Stimulated activated CD8-positive, alpha-beta memory T cell treated with anti-CD3 and anti-CD28 coated beads, Interleukin-12 subunit alpha, Interleukin-12 subunit beta, amount 100 ng/mL, for 24 hours (primary cell): ENCODE measurements around the gene NETO2.
"Not testable (repeated sequence)": the region's sequence is repeated elsewhere in the genome, so short reads cannot be mapped to it uniquely, and the experiment has no call there.

Experiments used
- DNase-seq: peaks from one replicate; pipeline ENCODE4 v3.0.0-alpha.2; 2020; ENCODE audit errors: extremely low read depth

The NETO2 gene

GRCh38 chr16:47136099-47136842, 7.5 kb downstream of the NETO2 start:
- DNase-seq: no peak

GRCh38 chr16:47134550-47134949, 9.2 kb downstream of the NETO2 start:
- DNase-seq: no peak

DNA sequence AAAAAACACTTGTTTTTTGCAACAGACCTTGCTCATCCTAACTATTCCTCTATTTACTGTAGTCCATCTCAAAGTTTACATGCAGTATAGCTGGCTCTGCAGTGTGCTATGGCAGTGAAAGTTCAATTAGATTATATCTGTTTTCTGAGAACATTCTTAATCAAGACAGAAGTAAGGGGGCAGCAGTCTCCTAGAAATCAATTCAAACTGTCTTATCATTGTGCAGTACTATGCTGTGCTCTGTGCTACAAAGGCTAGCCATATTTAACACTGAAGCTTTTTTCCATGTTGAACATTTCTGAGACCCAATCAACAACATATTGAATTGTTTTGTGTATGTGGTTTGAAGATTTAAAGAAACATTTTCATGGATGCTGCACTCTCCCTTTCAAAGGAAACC, 11.4 kb downstream of the NETO2 start:
- DNase-seq: no peak

DNA sequence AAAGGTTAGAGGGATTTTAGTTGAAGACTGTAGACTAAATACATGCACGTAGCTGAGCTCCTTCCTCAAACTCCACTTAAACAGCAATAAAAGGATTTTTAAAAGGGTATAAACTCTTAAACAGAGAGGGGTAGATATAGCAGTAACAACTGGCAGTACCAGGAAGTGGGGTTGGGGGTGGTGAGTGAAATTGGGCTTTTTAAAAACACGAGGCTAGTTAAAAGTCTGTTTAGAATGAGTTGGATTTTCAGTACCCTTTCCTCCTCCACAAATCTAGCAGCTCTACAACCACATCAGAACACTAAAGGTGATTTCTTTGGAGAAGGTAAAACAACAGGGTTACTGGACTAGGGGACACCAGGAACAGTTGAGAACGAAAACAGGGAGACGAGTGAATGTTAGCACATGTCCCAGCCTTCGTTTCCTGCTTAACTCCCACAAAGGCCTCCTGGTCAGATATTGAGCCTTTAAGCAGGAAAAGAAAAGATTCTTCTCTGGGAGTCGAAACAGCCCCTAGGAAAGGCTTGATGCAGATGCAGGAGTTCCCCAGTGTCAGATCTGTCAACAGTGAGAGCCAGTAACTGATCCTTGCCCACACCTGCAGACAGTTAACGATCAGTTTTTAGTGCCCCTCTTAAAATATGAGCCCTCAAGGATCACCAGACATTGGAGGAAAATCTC, 13.8 kb downstream of the NETO2 start:
- DNase-seq: no peak

- no peak for DNase-seq
These were observed 16.2 kb downstream of the NETO2 start for GRCh38 chr16:47127541-47127940.

GRCh38 chr16:47125757-47126156, 18.0 kb downstream of the NETO2 start:
- no peak for DNase-seq

DNA sequence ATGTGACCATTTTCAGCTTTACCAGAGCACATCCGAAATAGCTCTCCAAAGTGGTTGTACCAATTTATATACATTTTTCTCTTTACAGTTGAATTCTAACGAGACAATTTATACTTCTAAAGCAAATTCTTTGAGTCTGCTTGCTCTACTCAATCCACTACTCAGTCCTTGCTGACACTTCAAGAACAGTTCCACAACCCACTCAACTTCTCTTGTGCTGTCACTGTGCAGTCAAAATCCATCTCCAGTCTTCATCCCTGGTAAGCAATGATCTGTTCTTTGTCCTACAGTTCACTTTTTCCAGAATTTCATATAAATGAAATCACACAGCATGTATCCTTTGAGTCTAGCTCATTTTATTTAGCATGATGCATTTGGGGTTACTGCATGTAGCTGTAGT, 30.6 kb downstream of the NETO2 start:
- no peak for DNase-seq

GRCh38 chr16:47110939-47111338, 32.8 kb downstream of the NETO2 start:
- no peak for DNase-seq

DNA sequence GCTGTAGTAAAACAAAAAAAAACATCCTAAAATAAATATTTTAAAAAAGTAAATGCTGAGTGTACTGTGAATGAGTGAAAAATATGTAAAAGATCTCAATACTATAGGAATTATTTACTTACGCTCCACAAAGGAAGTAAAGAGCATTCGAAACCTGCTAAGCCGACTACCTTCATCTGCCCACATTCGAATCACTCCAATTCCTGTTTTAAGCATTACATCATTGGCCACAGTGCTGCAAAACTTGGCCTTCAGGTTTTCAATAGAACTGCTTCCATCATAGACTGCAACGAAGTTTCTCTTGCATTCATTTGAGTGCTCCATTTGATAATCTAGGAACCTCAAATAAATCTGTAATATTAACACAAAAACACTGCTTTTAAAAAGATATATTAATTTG, 34.4 kb downstream of the NETO2 start:
- no peak for DNase-seq

DNA sequence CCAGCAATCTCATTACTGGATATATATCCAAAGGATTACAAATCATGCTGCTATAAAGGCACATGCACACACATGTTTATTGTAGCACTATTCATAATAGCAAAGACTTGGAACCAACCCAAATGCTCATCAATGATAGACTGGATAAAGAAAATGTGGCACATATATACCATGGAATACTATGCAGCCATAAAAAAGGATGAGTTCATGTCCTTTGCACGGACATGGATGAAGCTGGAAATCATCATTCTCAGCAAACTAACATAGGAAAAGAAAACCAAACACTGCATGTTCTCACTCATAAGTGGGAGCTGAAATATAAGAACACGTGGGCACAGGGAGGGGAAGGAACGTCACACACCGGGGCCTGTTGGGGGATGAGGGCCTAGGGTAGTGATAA, 40.8 kb downstream of the NETO2 start:
- not testable (repeated sequence) for DNase-seq

GRCh38 chr16:47097154-47097553, 46.6 kb downstream of the NETO2 start:
- DNase-seq: not testable (repeated sequence)

- DNase-seq: no peak
These were observed 47.4 kb downstream of the NETO2 start for GRCh38 chr16:47096297-47096696.

GRCh38 chr16:47084198-47084597, 59.5 kb downstream of the NETO2 start:
- DNase-seq: no peak

DNA sequence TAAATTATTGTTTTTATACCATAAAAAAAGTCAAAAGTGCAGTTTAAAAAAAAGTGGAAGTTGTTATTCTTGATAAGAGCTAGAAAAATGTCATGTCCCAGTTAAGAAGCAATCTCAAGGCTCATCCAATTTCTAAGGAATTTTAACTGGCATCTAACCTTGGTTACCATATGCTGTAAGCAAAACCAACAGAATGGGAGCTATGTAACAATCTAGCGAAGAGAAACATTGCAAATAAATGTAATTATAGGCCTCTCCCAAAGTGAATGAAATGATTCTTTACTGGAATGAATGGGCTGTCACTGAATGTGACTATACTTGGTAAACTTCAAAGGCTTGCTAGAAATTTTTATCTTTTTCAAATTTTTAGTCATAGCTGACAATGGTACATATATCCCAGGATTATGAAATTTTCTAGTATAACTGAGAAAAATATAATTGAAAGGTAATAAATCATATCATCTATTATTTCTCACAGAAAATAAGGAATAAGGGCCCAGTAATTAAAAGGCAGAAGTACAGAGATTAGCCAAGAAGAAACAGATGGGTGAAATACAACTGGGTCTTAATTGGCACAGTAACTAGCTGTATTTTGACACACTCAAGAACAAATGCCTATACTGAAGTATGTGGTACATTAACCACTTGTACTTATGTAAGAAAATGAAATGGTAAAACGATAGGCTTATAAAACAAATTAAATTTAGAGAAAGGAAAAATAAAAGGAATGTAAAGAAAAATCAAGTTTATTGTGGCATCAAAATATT, 61.5 kb downstream of the NETO2 start:
- DNase-seq: no peak

DNA sequence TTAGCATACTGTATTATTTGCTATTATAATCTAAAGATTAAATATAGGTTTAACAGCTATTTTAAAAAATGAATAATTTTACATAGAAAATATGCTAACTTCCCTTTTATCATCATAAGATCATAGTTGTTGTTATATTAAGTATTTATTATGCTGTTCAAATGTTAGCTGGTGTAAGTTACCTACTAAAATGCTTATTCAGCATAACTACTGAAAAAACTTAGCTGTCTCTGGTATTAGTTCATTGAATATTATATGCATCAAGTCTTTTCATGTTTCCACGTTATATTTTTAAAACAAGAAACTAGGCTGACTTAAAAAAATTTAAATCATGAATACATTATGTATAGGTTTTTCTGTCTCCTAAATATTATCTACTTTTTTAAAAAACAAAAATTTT, 62.6 kb downstream of the NETO2 start:
- no peak for DNase-seq

DNA sequence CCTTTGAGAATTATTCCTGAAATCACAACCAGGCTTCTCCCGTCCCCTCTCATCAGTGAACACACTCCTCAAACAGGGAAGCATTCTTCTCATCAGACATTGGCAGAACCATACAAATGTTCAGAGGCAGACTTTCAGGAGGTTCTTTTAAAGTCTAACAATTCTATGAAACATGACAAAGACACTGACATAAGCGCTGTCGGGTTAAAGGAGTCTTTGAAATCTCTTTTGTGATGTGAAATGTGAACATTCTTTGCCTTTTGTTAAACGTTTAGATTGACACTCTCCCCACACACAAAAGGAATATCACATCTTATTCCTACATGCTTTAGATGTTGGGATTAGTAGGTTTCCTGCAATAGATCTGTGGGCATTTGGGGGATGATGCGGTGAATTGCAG, 63.9 kb downstream of the NETO2 start:
- DNase-seq: no peak

GRCh38 chr16:47073223-47074155, 70.3 kb downstream of the NETO2 start:
- DNase-seq: no peak

DNA sequence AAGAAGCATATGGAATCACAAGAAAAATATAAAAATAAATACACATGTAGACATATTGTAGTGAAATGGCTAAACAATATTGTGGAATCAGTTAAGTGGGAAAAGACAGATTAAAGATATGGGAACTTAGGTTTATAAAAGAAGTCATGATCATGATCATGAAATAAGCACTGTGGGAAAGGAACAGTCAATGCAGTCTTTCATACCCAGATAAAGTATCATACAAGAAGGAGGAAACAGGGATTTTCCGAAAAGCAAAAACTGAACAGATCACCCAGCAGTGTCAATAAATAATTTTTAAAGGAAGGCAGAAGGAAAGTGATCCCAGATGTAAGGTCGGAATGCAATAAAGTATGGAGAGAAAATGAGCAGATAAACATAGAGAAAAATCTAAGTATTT, 71.6 kb downstream of the NETO2 start:
- no peak for DNase-seq

GRCh38 chr16:47069841-47070584, 73.7 kb downstream of the NETO2 start:
- DNase-seq: no peak

- no peak for DNase-seq
These were observed 74.4 kb downstream of the NETO2 start for GRCh38 chr16:47069313-47069712.

GRCh38 chr16:47067203-47067602, 76.5 kb downstream of the NETO2 start:
- DNase-seq: no peak
